Trophoblast cell (in vitro differentiated cells and primary cell): ENCODE measurements around the gene KCNIP4.
A peak's percentile ranks its signal among the peaks of the same experiment; 100 is the strongest.

Experiments
- DNase-seq, 2 donors: peaks; one replicate each; pipeline ENCODE4 v3.0.0-alpha.2; 2016
- H2AFZ ChIP-seq: 2 replicates; pipeline ENCODE4 v1.6.1; 2013; ENCODE audit warnings: low read length, moderate library complexity, mild to moderate bottlenecking; ENCODE audit not compliant: insufficient read depth, poor library complexity
- H2AK5ac ChIP-seq: 2 replicates; pipeline ENCODE4 v1.6.1; 2013; ENCODE audit warnings: mild to moderate bottlenecking, low read length
- H2BK120ac ChIP-seq: 2 replicates; pipeline ENCODE4 v1.6.1; 2013; ENCODE audit warnings: low read length, mild to moderate bottlenecking, moderate library complexity; ENCODE audit not compliant: insufficient read depth, poor library complexity
- H2BK12ac ChIP-seq: 2 replicates; pipeline ENCODE4 v1.6.1; 2013; ENCODE audit warnings: mild to moderate bottlenecking, low read length, moderate library complexity
- H2BK5ac ChIP-seq: 2 replicates; pipeline ENCODE4 v1.6.1; 2013; ENCODE audit warnings: low read length, low read depth, moderate library complexity, mild to moderate bottlenecking; ENCODE audit not compliant: poor library complexity
- H3K14ac ChIP-seq: 2 replicates; pipeline ENCODE4 v1.6.1; 2013; ENCODE audit warnings: mild to moderate bottlenecking, low read length
- H3K18ac ChIP-seq: 2 replicates; pipeline ENCODE4 v1.6.1; 2013; ENCODE audit warnings: mild to moderate bottlenecking, low read length
- H3K23ac ChIP-seq: 2 replicates; pipeline ENCODE4 v1.6.1; 2013; ENCODE audit warnings: low read length
- H3K27ac ChIP-seq: 2 replicates; pipeline ENCODE4 v1.5.1; 2013; ENCODE audit warnings: low read depth, mild to moderate bottlenecking, inconsistent platforms, low read length, moderate library complexity
- H3K27me3 ChIP-seq: 2 replicates; pipeline ENCODE4 v1.6.1; 2013; ENCODE audit warnings: inconsistent platforms, mild to moderate bottlenecking, low read length, moderate library complexity; ENCODE audit not compliant: insufficient read depth
- H3K36me3 ChIP-seq, 2 experiments: 1 replicate in 1 of 2; 2 replicates in 1 of 2; pipeline ENCODE4 v1.6.1; 2013; ENCODE audit warnings: low read length in 2 of 2, mild to moderate bottlenecking in 2 of 2, moderate library complexity in 1 of 2; ENCODE audit not compliant: insufficient read depth in 2 of 2, control insufficient read depth in 1 of 2
- H3K4ac ChIP-seq: 2 replicates; pipeline ENCODE4 v1.6.1; 2013; ENCODE audit warnings: low read depth, mild to moderate bottlenecking, low read length, moderate library complexity
- H3K4me1 ChIP-seq, 2 experiments: 1 replicate in 1 of 2; 2 replicates in 1 of 2; pipeline ENCODE4 v1.6.1; 2013; ENCODE audit warnings: low read length in 2 of 2, mild to moderate bottlenecking in 2 of 2, moderate library complexity in 1 of 2; ENCODE audit not compliant: insufficient read depth in 2 of 2, control insufficient read depth in 1 of 2
- H3K4me2 ChIP-seq: 2 replicates; pipeline ENCODE4 v1.6.1; 2013; ENCODE audit warnings: inconsistent platforms, mild to moderate bottlenecking, low read length, moderate library complexity
- H3K4me3 ChIP-seq: 2 replicates; pipeline ENCODE4 v1.5.1; 2013; ENCODE audit warnings: mild to moderate bottlenecking, low read depth, low read length, inconsistent platforms
- H3K79me1 ChIP-seq: one replicate; pipeline ENCODE4 v1.6.1; 2013; ENCODE audit warnings: low read length
- H3K79me2 ChIP-seq: 2 replicates; pipeline ENCODE4 v1.6.1; 2013; ENCODE audit warnings: low read length, mild to moderate bottlenecking; ENCODE audit not compliant: control insufficient read depth, insufficient read depth, poor library complexity
- H3K9ac ChIP-seq: 2 replicates; pipeline ENCODE4 v1.6.1; 2013; ENCODE audit warnings: mild to moderate bottlenecking, low read length
- H3K9me3 ChIP-seq: 2 replicates; pipeline ENCODE4 v1.6.1; 2013; ENCODE audit warnings: low read depth, mild to moderate bottlenecking, control low read depth, inconsistent platforms, low read length; ENCODE audit not compliant: insufficient read depth
- H4K12ac ChIP-seq: 2 replicates; pipeline ENCODE4 v1.6.1; 2013; ENCODE audit warnings: low read depth, mild to moderate bottlenecking, low read length, moderate library complexity
- H4K8ac ChIP-seq: 2 replicates; pipeline ENCODE4 v1.6.1; 2013; ENCODE audit warnings: low read depth, mild to moderate bottlenecking, low read length, moderate library complexity
- H4K91ac ChIP-seq: one replicate; pipeline ENCODE4 v1.6.1; 2013; ENCODE audit warnings: low read depth, mild to moderate bottlenecking, low read length, moderate library complexity
- WGBS: extraction: QIAGEN DNeasy Blood & Tissue Kit; methylation state at CpG from one replicate; pipeline ENCODE4 v1.1.7; 2013; ENCODE audit warnings: missing lambda C conversion rate; ENCODE audit not compliant: insufficient read length, insufficient coverage; ENCODE audit errors: extremely low coverage; 5-methylcytosine and 5-hydroxymethylcytosine counted together

The KCNIP4 gene

DNA sequence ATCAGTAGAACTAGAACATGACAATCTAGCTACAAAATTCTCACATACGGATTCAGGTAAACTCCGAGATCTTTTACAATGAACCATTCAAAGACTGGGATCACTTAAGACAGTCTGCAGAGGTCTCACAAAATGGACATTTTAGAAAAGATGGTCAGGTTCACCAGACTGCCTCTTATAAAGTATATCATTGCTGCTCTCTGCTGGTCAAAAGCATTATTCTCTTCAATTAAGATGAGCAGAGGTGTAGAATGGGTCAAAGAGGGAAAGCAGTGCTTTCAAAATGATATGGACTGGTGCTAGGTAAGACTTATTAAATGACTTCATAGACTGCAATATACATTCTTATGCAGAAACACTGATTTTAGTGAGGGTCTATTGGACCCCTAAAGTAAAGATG lies 813.6 kb downstream of the KCNIP4 start:
- H3K36me3 ChIP-seq, result no peaks in the 10 kb centered on the region
- H4K12ac ChIP-seq, result no peak overlapping the region
- no peak overlapping the region for H2AK5ac ChIP-seq
- no peaks in the 10 kb centered on the region for H3K79me2 ChIP-seq
- no peak overlapping the region for H3K4ac ChIP-seq
- H3K18ac ChIP-seq, result no peak overlapping the region
- H2BK12ac ChIP-seq, result no peak overlapping the region
- H3K27me3 ChIP-seq, result no peaks in the 10 kb centered on the region
- no peaks in the 10 kb centered on the region for H3K4me1 ChIP-seq
- no peak overlapping the region for H3K4me3 ChIP-seq
- H3K9ac ChIP-seq, result no peak overlapping the region
- H3K27ac ChIP-seq, result no peak overlapping the region
- no peak overlapping the region for H2AFZ ChIP-seq
- H2BK5ac ChIP-seq, result no peak overlapping the region
- H4K8ac ChIP-seq, result no peak overlapping the region
- no peak overlapping the region for H4K91ac ChIP-seq
- no peaks in the 10 kb centered on the region for H3K79me1 ChIP-seq
- H3K23ac ChIP-seq, result no peak overlapping the region
- H3K14ac ChIP-seq, result no peak overlapping the region
- WGBS, result no CpG with 5 or more reads among the region's 2 CpGs
- no peak overlapping the region for H2BK120ac ChIP-seq
- DNase-seq, result peak in 1 of 2 donors; percentile 60
- H3K4me2 ChIP-seq, result no peak overlapping the region
- H3K9me3 ChIP-seq, result no peaks in the 10 kb centered on the region

DNA sequence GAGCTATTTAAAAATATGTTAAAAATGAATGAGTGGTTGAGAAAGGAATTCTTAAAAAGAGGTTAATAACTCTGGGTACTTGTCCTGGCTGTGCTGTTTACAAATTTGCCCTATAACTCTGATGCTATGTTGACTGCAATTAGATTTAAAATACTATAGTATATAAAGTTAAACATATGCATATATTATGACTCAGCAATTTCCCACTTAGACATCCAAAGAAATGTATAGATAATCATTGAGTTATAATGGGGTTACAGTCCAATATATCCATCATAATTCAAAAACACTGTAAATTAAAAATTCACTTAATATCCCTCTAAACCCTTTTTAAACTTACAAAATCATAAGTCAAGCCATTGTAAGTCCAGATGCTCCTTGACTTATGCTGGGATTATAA lies 818.0 kb downstream of the KCNIP4 start:
- Histone ChIP-seq H3K9me3 (no peaks in the 10 kb centered on the region), H4K91ac (no peak overlapping the region), H3K36me3 (no peaks in the 10 kb centered on the region), H3K27ac (no peak overlapping the region), H3K79me1 (no peaks in the 10 kb centered on the region), H3K14ac (no peak overlapping the region), H2BK120ac (no peak overlapping the region), H2BK5ac (no peak overlapping the region), H3K4me3 (no peak overlapping the region), H3K27me3 (no peaks in the 10 kb centered on the region), H3K9ac (no peak overlapping the region), H3K4me1 (no peaks in the 10 kb centered on the region), H3K18ac (no peak overlapping the region), H3K4me2 (no peak overlapping the region), H2BK12ac (no peak overlapping the region), H4K8ac (no peak overlapping the region), H2AK5ac (no peak overlapping the region), H3K23ac (no peak overlapping the region), H2AFZ (no peak overlapping the region), H3K79me2 (no peaks in the 10 kb centered on the region), H3K4ac (no peak overlapping the region), H4K12ac (no peak overlapping the region)
- DNase-seq, result no peak

DNA sequence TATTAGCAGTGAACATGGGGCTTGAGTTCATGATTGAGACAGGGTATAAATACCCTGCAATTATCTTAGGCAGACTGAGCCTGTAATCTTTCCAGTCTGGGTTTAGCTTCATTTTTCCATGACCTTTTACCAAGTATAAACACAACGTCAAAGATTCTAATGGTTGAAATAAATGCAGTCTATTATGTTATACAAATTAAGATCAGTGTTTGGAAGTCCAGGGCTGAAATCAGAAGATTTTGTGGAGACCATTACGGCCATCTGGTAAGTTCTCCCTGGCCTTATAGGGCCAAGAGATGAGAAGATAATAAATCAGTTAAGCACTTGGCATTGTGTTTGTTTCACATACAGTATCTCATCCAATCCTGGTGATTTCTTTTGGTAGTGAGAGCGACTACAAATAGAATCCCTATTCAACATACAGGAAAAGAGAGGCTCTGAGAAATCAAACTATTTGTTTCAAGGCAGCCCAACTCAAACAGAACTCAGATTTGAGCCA lies 822.5 kb downstream of the KCNIP4 start:
- Histone ChIP-seq H4K8ac (no peak overlapping the region), H3K4me3 (no peak overlapping the region), H3K23ac (no peak overlapping the region), H3K27ac (no peak overlapping the region), H3K9me3 (no peaks in the 10 kb centered on the region), H3K4ac (no peak overlapping the region), H3K79me2 (no peaks in the 10 kb centered on the region), H3K14ac (no peak overlapping the region), H4K12ac (no peak overlapping the region), H3K36me3 (no peaks in the 10 kb centered on the region), H3K18ac (no peak overlapping the region), H3K9ac (no peak overlapping the region), H2BK5ac (no peak overlapping the region), H2BK120ac (no peak overlapping the region), H2BK12ac (no peak overlapping the region), H3K4me1 (no peaks in the 10 kb centered on the region), H4K91ac (no peak overlapping the region), H2AFZ (no peak overlapping the region), H2AK5ac (no peak overlapping the region), H3K27me3 (no peaks in the 10 kb centered on the region), H3K4me2 (no peak overlapping the region), H3K79me1 (no peaks in the 10 kb centered on the region)
- no peak for DNase-seq
- no CpG with 5 or more reads among the region's 3 CpGs for WGBS

DNA sequence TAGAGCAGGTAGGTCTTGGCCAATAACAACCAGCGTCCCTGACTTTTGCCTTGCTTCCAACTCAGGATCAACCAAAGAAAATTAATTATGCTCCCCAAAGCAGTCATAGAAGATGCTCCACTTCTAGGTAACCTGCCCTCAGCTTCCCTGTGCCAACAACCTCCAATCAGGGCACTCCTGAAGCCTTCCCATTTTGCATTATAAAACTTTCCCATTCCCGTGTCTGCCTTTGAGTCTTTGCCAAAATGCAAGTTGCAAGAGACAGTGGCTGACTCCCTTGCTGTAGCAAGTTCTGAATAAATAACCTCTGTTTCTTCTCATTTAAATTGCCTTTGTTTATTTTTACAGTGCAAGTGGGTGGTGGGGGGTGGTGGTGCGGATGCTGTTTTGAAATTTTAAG lies 830.3 kb downstream of the KCNIP4 start:
- no CpG with 5 or more reads among the region's 3 CpGs for WGBS
- H3K9ac ChIP-seq, result peak overlapping the region; percentile 72
- H3K23ac ChIP-seq, result no peak overlapping the region

More for the DNA sequence above, 830.3 kb downstream of the KCNIP4 start:
- H3K4me2 ChIP-seq, result no peak overlapping the region
- no peaks in the 10 kb centered on the region for H3K4me1 ChIP-seq
- no peak overlapping the region for H3K4me3 ChIP-seq
- no peak overlapping the region for H2BK12ac ChIP-seq
- H4K91ac ChIP-seq, result no peak overlapping the region
- no peaks in the 10 kb centered on the region for H3K9me3 ChIP-seq
- DNase-seq, result no peak
- H2BK5ac ChIP-seq, result no peak overlapping the region
- no peaks in the 10 kb centered on the region for H3K36me3 ChIP-seq
- no peak overlapping the region for H2AFZ ChIP-seq
- no peak overlapping the region for H3K27ac ChIP-seq
- no peaks in the 10 kb centered on the region for H3K27me3 ChIP-seq
- no peak overlapping the region for H2AK5ac ChIP-seq
- H4K8ac ChIP-seq, result no peak overlapping the region
- no peaks in the 10 kb centered on the region for H3K79me1 ChIP-seq
- H4K12ac ChIP-seq, result no peak overlapping the region
- no peaks in the 10 kb centered on the region for H3K79me2 ChIP-seq
- H3K14ac ChIP-seq, result no peak overlapping the region
- H3K18ac ChIP-seq, result no peak overlapping the region
- no peak overlapping the region for H2BK120ac ChIP-seq
- no peak overlapping the region for H3K4ac ChIP-seq
